Gastrocnemius medialis (tissue), 4 donors: Measurements from ENCODE around the gene HK2. TPM values are rescaled to one million over a fixed set of nuclear protein-coding genes. Genes with fewer than 3 reads are reported as not detected.

ENCODE experiments used
- ATAC-seq, 2 donors: fragments of 150-250 bp; one replicate each; pipeline ENCODE4 v1.9.1; 2016
- DNase-seq, 2 donors: peaks; one replicate each; pipeline ENCODE4 v3.0.0-alpha.2; 2019
- H3K27ac ChIP-seq, 4 donors: fragments of 200-600 bp; sonication (generic); 1 replicate in 1 of 4; 2 replicates in 3 of 4; pipeline ENCODE4 v1.5.1; 2016 to 2018; ENCODE audit warnings: mild to moderate bottlenecking in 2 of 4, moderate library complexity in 1 of 4
- H3K27me3 ChIP-seq, 3 donors: fragments of 200-600 bp; sonication (generic) in 2 of 3; 1 replicate in 1 of 3; 2 replicates in 2 of 3; pipeline versions ENCODE4 v1.5.1 to v1.6.0; 2016 to 2019; ENCODE audit warnings: mild to moderate bottlenecking in 1 of 3, moderate library complexity in 1 of 3
- H3K36me3 ChIP-seq, 2 donors: fragments of 200-600 bp; sonication (generic) in 1 of 2; one replicate each; pipeline ENCODE4 v1.5.1; 2017 to 2018
- H3K4me1 ChIP-seq, 2 donors: fragments of 200-600 bp; sonication (generic) in 1 of 2; one replicate each; pipeline ENCODE4 v1.5.1; 2016 to 2017; ENCODE audit warnings: mild to moderate bottlenecking in 2 of 2
- H3K4me3 ChIP-seq, 4 donors: fragments of 200-600 bp; sonication (generic) in 3 of 4; 1 replicate in 1 of 4; 2 replicates in 3 of 4; pipeline ENCODE4 v1.5.1; 2016 to 2019; ENCODE audit warnings: mild to moderate bottlenecking in 2 of 4
- H3K9me3 ChIP-seq, 3 donors: fragments of 200-600 bp; sonication (generic) in 2 of 3; 1 replicate in 1 of 3; 2 replicates in 2 of 3; pipeline ENCODE4 v1.5.1; 2016 to 2019
- POLR2A ChIP-seq, 2 donors: fragments of 450-650 bp; IDR thresholded peaks; one replicate each; pipeline ENCODE4 v1.6.1; 2017; ENCODE audit warnings: antibody characterized with exemption in 2 of 2, mild to moderate bottlenecking in 2 of 2, moderate library complexity in 2 of 2
- in situ Hi-C, 4 donors: fragments of 200-750 bp; cut with MboI; loops; one replicate each; pipeline versions ENCODE4 v1.15.0 to v1.8.0; 2017; ENCODE audit warnings: low sequenced_read_pairs in 4 of 4
- intact Hi-C: fragments of 100-400 bp; cut with DNase I; formaldehyde crosslinking; loops from one replicate; pipeline ENCODE4 v1.15.1; 2023; ENCODE audit warnings: low total_unique reads
- total RNA-seq, 4 donors: library from RNA; depleted of rRNA; stranded (reverse); fragments of >200 nt; gene quantifications; one replicate each; pipeline versions ENCODE4 v1.1.0 to v1.2.3, GENCODE V29; 2016
- TF ChIP-seq, protein P1 (sequence below), 5 experiments: fragments of 450-650 bp in 3 of 5; fragments of 200-600 bp in 2 of 5; sonication (generic) in 2 of 5; IDR thresholded peaks in 4 of 5; conservative IDR thresholded peaks in 1 of 5; 1 replicate in 4 of 5; 2 replicates in 1 of 5; pipeline ENCODE4 v1.5.1; 2016 to 2019; ENCODE audit warnings: antibody characterized with exemption in 5 of 5, mild to moderate bottlenecking in 3 of 5, moderate library complexity in 3 of 5

HK2 gene
- total RNA-seq, 4 donors from 2014 or later = 18.1 to 57.6 (median 42.1) TPM

DNA sequence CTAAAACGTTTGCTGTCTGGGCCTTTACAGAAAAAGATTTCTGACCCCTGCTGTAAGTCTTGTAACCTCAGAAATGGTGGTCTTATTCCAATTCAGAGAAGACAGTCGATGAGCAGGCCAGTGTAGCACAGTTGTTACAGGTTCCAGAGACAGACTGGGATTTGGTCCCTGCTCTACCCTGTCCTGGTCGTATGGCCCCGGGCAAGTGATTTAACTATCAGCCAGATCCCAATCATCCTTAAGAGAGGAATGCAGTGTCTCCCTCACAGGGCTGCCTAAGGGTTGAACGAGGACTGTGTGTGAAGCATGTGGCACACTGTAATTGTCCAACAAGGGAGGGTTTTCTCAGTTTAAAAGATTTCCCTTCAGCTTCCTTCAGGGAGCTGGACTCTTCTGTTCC, 47.2 kb downstream of the HK2 start:
- no peaks in the 10 kb centered on the region for H3K9me3 ChIP-seq
- H3K27ac ChIP-seq = no peak overlapping the region
- intact Hi-C loops = no loop called here
- in situ Hi-C loops = no loop called here
- no peak overlapping the region for H3K4me3 ChIP-seq
- no peak for TF ChIP-seq POLR2A (IDR thresholded peaks at IDR 0.05)
- TF ChIP-seq, protein P1, sequence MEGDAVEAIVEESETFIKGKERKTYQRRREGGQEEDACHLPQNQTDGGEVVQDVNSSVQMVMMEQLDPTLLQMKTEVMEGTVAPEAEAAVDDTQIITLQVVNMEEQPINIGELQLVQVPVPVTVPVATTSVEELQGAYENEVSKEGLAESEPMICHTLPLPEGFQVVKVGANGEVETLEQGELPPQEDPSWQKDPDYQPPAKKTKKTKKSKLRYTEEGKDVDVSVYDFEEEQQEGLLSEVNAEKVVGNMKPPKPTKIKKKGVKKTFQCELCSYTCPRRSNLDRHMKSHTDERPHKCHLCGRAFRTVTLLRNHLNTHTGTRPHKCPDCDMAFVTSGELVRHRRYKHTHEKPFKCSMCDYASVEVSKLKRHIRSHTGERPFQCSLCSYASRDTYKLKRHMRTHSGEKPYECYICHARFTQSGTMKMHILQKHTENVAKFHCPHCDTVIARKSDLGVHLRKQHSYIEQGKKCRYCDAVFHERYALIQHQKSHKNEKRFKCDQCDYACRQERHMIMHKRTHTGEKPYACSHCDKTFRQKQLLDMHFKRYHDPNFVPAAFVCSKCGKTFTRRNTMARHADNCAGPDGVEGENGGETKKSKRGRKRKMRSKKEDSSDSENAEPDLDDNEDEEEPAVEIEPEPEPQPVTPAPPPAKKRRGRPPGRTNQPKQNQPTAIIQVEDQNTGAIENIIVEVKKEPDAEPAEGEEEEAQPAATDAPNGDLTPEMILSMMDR (IDR thresholded peaks at IDR 0.05 in 4 of 5, conservative IDR thresholded peaks at IDR 0.05 in 1 of 5) = no peak
- H3K4me1 ChIP-seq = no peaks in the 10 kb centered on the region
- H3K27me3 ChIP-seq = no peaks in the 10 kb centered on the region
- peaks cover 0 to 96% of the 10 kb centered on the region in 2 donors for H3K36me3 ChIP-seq
- ATAC-seq (no peak), DNase-seq (no peak)

DNA sequence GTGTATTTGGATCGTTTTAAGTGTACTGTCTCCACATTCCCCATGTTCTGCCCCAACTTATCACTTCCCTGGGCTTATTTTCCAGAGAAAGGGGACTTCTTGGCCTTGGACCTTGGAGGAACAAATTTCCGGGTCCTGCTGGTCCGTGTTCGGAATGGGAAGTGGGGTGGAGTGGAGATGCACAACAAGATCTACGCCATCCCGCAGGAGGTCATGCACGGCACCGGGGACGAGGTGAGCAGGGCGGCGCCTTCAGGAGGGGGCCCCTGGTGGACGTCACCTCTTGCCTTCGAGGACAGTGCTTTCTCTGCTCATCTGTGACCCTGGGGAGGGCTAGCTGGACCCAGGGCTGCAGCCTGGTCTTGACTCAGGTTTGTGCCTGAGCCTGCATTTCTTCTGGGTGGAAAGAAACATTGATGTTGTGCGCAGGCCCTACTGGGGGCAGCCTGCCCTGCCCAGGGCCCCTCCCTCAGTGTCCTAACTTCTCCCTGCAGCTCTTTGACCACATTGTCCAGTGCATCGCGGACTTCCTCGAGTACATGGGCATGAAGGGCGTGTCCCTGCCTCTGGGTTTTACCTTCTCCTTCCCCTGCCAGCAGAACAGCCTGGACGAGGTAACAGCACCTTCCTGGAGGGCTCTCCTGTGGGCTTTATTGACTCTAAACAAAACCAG, 47.8 kb downstream of the HK2 start:
- no peak for DNase-seq
- H3K36me3 ChIP-seq = peaks cover 0 to 98% of the 10 kb centered on the region in 2 donors
- in situ Hi-C loops = no loop called here

DNA sequence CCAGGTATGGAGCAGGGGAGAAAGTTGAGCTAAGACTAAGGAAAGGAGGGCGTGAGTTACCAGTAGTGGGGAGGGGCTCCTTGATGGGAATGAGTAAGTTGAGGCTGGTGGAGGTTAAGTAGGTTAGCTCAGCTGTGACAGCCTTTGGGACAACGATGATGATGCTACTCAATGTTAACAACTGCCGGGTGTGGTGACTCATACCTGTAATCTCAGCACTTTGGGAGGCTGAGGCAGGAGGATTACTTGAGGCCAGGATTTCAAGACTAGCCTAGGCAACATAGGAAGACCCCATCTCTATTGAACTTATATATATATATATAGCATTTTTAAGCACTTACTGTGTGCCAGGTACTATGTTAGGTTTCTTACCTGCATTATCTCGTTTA, 48.4 kb downstream of the HK2 start:
- no peak for ATAC-seq
- Histone ChIP-seq H3K9me3 (no peaks in the 10 kb centered on the region), H3K4me1 (no peaks in the 10 kb centered on the region), H3K27me3 (no peaks in the 10 kb centered on the region), H3K27ac (no peak overlapping the region), H3K36me3 (peaks cover 0 to 98% of the 10 kb centered on the region in 2 donors), H3K4me3 (no peak overlapping the region)
- intact Hi-C loops = no loop called here
- TF ChIP-seq, protein P1 (IDR thresholded peaks at IDR 0.05 in 4 of 5, conservative IDR thresholded peaks at IDR 0.05 in 1 of 5) = no peak
- no peak for DNase-seq
- in situ Hi-C loops = no loop called here

More for the DNA sequence above, 47.8 kb downstream of the HK2 start:
- Histone ChIP-seq H3K27ac (no peak overlapping the region), H3K9me3 (no peaks in the 10 kb centered on the region), H3K4me1 (no peaks in the 10 kb centered on the region), H3K4me3 (no peak overlapping the region), H3K27me3 (no peaks in the 10 kb centered on the region)
- no peak for TF ChIP-seq POLR2A (IDR thresholded peaks at IDR 0.05)
- TF ChIP-seq, protein P1 (IDR thresholded peaks at IDR 0.05 in 4 of 5, conservative IDR thresholded peaks at IDR 0.05 in 1 of 5) = no peak
- no peak for ATAC-seq
- intact Hi-C loops = no loop called here

DNA sequence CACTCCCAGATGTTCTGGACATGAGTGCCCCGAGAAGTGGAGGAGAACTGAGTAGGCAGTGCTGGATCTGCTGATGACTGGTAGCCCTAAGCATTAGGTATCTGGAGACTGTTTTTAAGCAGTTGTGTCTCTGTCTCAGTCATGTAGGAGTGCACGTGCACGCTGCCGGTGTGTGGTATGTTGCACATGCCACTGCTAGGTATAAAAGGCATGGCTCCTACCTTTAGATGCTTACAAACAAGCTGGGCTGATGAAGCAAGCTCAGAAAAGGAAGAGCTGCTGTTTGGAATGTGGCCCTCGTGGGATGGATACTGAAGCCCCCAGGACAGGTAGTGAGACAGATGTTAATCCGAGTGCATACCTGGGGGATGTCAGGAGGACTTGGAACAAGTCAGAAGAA, 49.1 kb downstream of the HK2 start:
- no peaks in the 10 kb centered on the region for H3K27me3 ChIP-seq

More for the DNA sequence above, 49.1 kb downstream of the HK2 start:
- Histone ChIP-seq H3K4me1 (no peaks in the 10 kb centered on the region), H3K4me3 (no peak overlapping the region), H3K9me3 (no peaks in the 10 kb centered on the region), H3K36me3 (peaks cover 0 to 99% of the 10 kb centered on the region in 2 donors), H3K27ac (no peak overlapping the region)
- ATAC-seq = no peak
- TF ChIP-seq, protein P1 (IDR thresholded peaks at IDR 0.05 in 4 of 5, conservative IDR thresholded peaks at IDR 0.05 in 1 of 5) = no peak
- no peak for TF ChIP-seq POLR2A (IDR thresholded peaks at IDR 0.05)
- DNase-seq = no peak
- intact Hi-C loops = no loop called here
- in situ Hi-C loops = no loop called here
